Endodermal cell (in vitro differentiated cells): ENCODE data around the gene TFPT. TPM values are rescaled to one million over a fixed set of nuclear protein-coding genes. Genes with fewer than 3 reads are reported as not detected.
"Not testable (repeated sequence)": the region's sequence is repeated elsewhere in the genome, so short reads cannot be mapped to it uniquely, and the experiment has no call there.

Source experiments
- DNase-seq: peaks from one replicate; pipeline ENCODE4 v3.0.0-alpha.2; 2017
- H3K27ac ChIP-seq: 2 replicates; pipeline ENCODE4 v1.5.1; 2013; ENCODE audit warnings: mild to moderate bottlenecking, low read depth, low read length, moderate library complexity
- H3K27me3 ChIP-seq: 2 replicates; pipeline ENCODE4 v1.6.1; 2013; ENCODE audit warnings: mild to moderate bottlenecking, low read length, moderate library complexity; ENCODE audit not compliant: insufficient read depth, control insufficient read depth, poor library complexity, severe bottlenecking
- H3K36me3 ChIP-seq: 2 replicates; pipeline ENCODE4 v1.7.0; 2013; ENCODE audit warnings: mild to moderate bottlenecking, low read length, moderate library complexity; ENCODE audit not compliant: control insufficient read depth, insufficient read depth
- H3K4me1 ChIP-seq: one replicate; pipeline ENCODE4 v1.7.0; 2013; ENCODE audit warnings: low read length; ENCODE audit not compliant: control insufficient read depth, insufficient read depth
- H3K4me3 ChIP-seq: 2 replicates; pipeline ENCODE4 v1.5.1; 2013; ENCODE audit warnings: mild to moderate bottlenecking, low read length, moderate library complexity
- H3K9ac ChIP-seq: 2 replicates; pipeline ENCODE4 v1.6.1; 2013; ENCODE audit warnings: mild to moderate bottlenecking, low read length, moderate library complexity; ENCODE audit not compliant: poor library complexity, severe bottlenecking; ENCODE audit errors: extremely low read depth
- H3K9me3 ChIP-seq: 2 replicates; pipeline ENCODE4 v1.6.1; 2013; ENCODE audit warnings: mild to moderate bottlenecking, low read length, moderate library complexity; ENCODE audit not compliant: control insufficient read depth
- H3K27ac Mint-ChIP-seq: 2 replicates; pipeline ENCODE4 v1.8.0; 2020; ENCODE audit warnings: mixed read lengths
- H3K27me3 Mint-ChIP-seq: 2 replicates; pipeline ENCODE4 v1.8.0; 2021; ENCODE audit warnings: mild to moderate bottlenecking, mixed read lengths; ENCODE audit not compliant: insufficient read depth
- H3K36me3 Mint-ChIP-seq: 2 replicates; pipeline ENCODE4 v1.8.0; 2020; ENCODE audit warnings: low read depth, mixed read lengths
- H3K4me1 Mint-ChIP-seq: 2 replicates; pipeline ENCODE4 v1.8.0; 2020; ENCODE audit warnings: mixed read lengths
- H3K4me3 Mint-ChIP-seq: 2 replicates; pipeline ENCODE4 v1.8.0; 2020; ENCODE audit warnings: mild to moderate bottlenecking, moderate library complexity, mixed read lengths
- H3K9me3 Mint-ChIP-seq: 2 replicates; pipeline ENCODE4 v1.8.0; 2020; ENCODE audit warnings: mild to moderate bottlenecking, mixed read lengths
- CTCF ChIP-seq: fragments of 200-600 bp; sonication (generic); conservative IDR thresholded peaks from 2 replicates; pipeline ENCODE4 v1.5.0; 2021; ENCODE audit warnings: antibody characterized with exemption, mild to moderate bottlenecking
- WGBS, 2 experiments: methylation state at CpG; one replicate each; pipeline versions ENCODE4 v1.1.5 to v1.1.7; 2013; ENCODE audit warnings: missing lambda C conversion rate in 2 of 2, mixed read lengths in 1 of 2; ENCODE audit not compliant: insufficient coverage in 1 of 2, insufficient read length in 1 of 2; 5-methylcytosine and 5-hydroxymethylcytosine counted together
- total RNA-seq, 2 donors: library from RNA; stranded (reverse); fragmentation: NEBNext Ultra II Directional in 1 of 2; extraction: Animal tissue kit (Norgen Biotek cat#: 25700) in 1 of 2; gene quantifications; 2 replicates in 1 of 2; 3 replicates in 1 of 2; pipeline ENCODE4 v1.2.1, GENCODE V29; 2021

Gene TFPT
- total RNA-seq, 2 donors from 2014 or later, result 19.5 to 21.6 TPM

GRCh38 chr19:54102421-54103169 lies 12.9 kb downstream of the TFPT start, which contains the start of gene NDUFA3:
Gene NDUFA3, plus strand, starts transcription at chr19:54102855. Its CDS starts 24 bp downstream, at chr19:54102879.
- H3K9me3 Mint-ChIP-seq, result no peaks in the 10 kb centered on the region
- Histone ChIP-seq H3K4me3 (peak within 1 kb of the TSS; percentile 97), H3K9me3 (no peaks in the 10 kb centered on the region), H3K9ac (peak within 1 kb of the TSS; percentile 61), H3K27me3 (no peaks in the 10 kb centered on the region), H3K27ac (no peak within 1 kb of the TSS), H3K36me3 (peaks cover 20% of the 10 kb centered on the region), H3K4me1 (no peaks in the 10 kb centered on the region)
- peak within 1 kb of the TSS; percentile 97 for H3K27ac Mint-ChIP-seq
- DNase-seq, result peak; percentile 99
- no peak for TF ChIP-seq CTCF
- WGBS, 2 experiments, result 5 to 21% methylated on average over 14 to 54 of the region's 54 CpGs
- peaks cover 26% of the 10 kb centered on the region for H3K36me3 Mint-ChIP-seq
- H3K27me3 Mint-ChIP-seq, result no peaks in the 10 kb centered on the region
- peaks cover 6% of the 10 kb centered on the region for H3K4me1 Mint-ChIP-seq
- H3K4me3 Mint-ChIP-seq, result peak within 1 kb of the TSS; percentile 97

DNA sequence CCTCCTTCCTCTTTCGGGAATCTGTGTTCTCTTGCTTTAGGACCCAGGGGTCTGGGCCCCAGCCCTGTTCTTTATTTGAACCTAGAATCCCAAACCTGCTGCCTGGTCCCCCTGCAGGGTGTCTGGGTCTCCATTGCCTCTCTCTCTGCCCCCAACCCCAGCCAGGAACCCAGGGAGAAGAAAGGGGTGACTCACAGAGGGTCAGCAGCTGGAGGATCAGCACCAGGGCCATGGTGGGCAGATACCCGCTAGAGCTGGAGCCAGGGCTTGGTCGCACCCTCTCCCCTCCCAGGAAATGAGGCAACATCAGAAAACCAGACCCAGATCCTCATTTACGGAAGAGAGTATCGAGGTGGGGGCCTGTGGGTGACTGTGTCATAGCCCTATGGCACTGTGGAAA lies 14.9 kb downstream of the TFPT start, which contains the start of gene OSCAR:
TSS of gene OSCAR (minus strand) at position 243 of the 400 bp plus-strand sequence. CDS start at position 232, 11 bp downstream.
- Mint-ChIP-seq H3K36me3 (peaks cover 6% of the 10 kb centered on the region), H3K27ac (no peak within 1 kb of the TSS)

GRCh38 chr19:54099903-54100255 lies 15.6 kb downstream of the TFPT start:
- H3K27ac Mint-ChIP-seq, result not testable (repeated sequence)

More for the DNA sequence above, 14.9 kb downstream of the TFPT start, which contains the start of gene OSCAR:
- peak; percentile 52 for DNase-seq
- 93 to 100% methylated on average over 3 to 5 of the region's 5 CpGs for WGBS, 2 experiments
- no peak within 1 kb of the TSS for H3K9ac ChIP-seq
- no peaks in the 10 kb centered on the region for H3K9me3 ChIP-seq
- H3K4me3 Mint-ChIP-seq, result no peak within 1 kb of the TSS
- H3K36me3 ChIP-seq, result peaks cover 4% of the 10 kb centered on the region
- peaks cover 14% of the 10 kb centered on the region for H3K27me3 Mint-ChIP-seq
- peaks cover 16% of the 10 kb centered on the region for H3K27me3 ChIP-seq
- H3K4me3 ChIP-seq, result no peak within 1 kb of the TSS
- no peaks in the 10 kb centered on the region for H3K9me3 Mint-ChIP-seq
- no peak within 1 kb of the TSS for H3K27ac ChIP-seq
- no peaks in the 10 kb centered on the region for H3K4me1 ChIP-seq
- TF ChIP-seq CTCF, result no peak
- H3K4me1 Mint-ChIP-seq, result peaks cover 3% of the 10 kb centered on the region

More at GRCh38 chr19:54099903-54100255, 15.6 kb downstream of the TFPT start:
- not testable (repeated sequence) for H3K36me3 Mint-ChIP-seq, H3K9me3 Mint-ChIP-seq, H3K4me3 Mint-ChIP-seq, H3K9me3 ChIP-seq, H3K4me3 ChIP-seq, H3K4me1 Mint-ChIP-seq, H3K4me1 ChIP-seq, H3K27ac ChIP-seq, H3K36me3 ChIP-seq, H3K9ac ChIP-seq
- peak; percentile 35 for DNase-seq
- H3K27me3 ChIP-seq, result peaks cover 23% of the 10 kb centered on the region
- H3K27me3 Mint-ChIP-seq, result peaks cover 20% of the 10 kb centered on the region
- 79 to 81% methylated on average over 8 to 9 of the region's 9 CpGs for WGBS, 2 experiments
